T-helper 9 cell (primary cell): Measurements from ENCODE around the gene LCE3B.
"Not testable (repeated sequence)": the region's sequence is repeated elsewhere in the genome, so short reads cannot be mapped to it uniquely, and the experiment has no call there.

ENCODE experiments used
- DNase-seq: peaks from one replicate; pipeline ENCODE4 v3.0.0-alpha.2; 2020
- total RNA-seq, 2 donors: gene quantifications; one replicate each; lab custom pipeline; 2026; lab: John Stamatoyannopoulos, UW

The LCE3B gene, protein sequence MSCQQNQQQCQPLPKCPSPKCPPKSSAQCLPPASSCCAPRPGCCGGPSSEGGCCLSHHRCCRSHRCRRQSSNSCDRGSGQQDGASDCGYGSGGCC
- total RNA-seq = 0 reads per million in 2 donors

DNA sequence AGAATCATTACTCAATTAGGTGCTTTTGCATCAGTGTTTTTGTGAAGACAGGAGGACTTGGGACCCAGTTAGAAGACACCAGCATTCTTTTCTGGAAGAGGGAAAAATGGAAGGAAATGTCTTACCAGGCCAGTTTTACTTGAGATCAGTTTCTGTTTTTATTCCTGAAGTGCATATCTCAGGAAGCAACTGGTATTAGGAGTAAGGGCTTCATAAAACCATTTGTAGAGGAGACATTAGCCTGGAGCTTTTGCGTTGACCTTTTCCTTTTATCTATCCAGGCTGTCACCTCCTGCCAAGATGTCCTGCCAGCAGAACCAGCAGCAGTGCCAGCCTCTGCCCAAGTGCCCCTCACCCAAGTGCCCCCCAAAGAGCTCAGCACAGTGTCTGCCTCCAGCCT lies at the start of gene LCE3B:
TSS of gene LCE3B (plus strand) at position 301 of the 400 bp plus-strand sequence. CDS start at position 301, 0 bp downstream.
- DNase-seq = no peak

DNA sequence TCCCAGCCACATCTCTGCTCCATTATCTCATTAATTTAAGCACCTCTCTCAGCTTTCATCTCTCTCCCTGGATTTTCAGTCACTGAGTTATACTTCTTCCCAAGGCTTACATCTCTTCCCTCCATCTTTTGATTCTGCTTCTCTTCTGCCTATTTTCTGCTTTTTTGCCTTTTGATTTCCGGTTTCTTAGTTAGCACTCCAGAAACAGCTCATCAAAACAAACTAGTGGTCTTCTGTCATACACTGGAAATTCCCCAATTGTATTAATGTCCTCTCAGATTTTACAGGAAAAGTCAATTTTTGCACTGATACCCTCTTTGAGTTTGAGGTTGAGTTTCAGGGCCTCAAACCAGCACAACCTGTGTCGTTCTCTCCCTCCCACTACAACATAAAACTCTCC lies 48.5 kb upstream of the LCE3B start:
- no peak for DNase-seq

DNA sequence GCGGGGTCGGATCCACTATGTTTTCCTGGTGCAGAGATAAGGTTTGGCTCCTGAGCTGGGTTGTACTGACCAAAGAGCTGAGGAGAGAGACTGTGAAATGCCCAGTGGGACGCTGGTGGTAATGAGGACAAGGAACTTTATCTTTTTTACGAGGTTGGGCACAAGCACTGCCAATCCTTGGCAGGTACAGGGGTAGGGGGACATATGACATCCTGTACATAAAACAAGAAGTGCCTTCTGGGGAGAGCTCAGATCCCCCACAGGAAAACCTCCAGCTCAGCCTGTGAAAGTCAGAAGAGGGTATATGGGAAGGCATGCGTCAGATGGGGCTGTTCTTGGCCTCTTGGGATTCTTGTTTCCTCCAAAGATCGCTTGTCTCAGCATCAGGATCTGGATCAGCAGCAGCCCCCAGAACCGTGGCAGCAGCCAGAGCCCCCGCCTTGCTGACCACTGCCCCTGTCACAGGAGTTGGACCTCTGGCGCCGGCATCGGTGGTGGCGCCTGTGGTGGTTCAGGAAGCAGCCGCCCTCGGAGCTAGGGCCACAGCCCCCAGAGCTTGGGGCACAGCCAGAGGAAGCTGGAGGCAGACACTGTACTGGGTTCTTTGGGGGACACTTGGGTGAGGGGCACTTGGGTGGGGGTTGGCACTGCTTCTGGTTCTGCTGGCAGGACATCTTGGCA lies 47.9 kb upstream of the LCE3B start:
- DNase-seq = no peak

DNA sequence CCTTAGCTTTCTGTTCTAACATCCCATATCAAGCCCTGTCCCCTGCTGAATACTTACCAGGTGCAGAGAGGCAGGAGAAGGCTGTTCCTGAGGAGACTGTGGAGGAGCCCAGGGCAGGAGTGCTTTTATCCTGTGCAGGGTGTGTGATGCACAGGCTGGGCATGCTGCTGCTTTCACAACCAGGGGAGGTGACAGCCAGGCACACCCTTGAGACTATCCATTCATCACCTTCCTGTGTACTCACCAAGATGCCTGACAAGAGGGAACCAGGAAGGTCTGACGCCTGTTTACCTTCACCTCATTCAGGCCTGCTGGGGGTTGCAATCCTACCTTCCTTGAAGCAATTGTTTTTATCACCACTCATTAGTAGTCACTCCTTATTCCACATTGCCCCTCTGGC lies 46.9 kb upstream of the LCE3B start, which contains the start of gene LCE3E:
TSS of gene LCE3E (minus strand) at position 100 of the 400 bp plus-strand sequence. CDS start 572 bp downstream, outside the sequence.
- DNase-seq = no peak

DNA sequence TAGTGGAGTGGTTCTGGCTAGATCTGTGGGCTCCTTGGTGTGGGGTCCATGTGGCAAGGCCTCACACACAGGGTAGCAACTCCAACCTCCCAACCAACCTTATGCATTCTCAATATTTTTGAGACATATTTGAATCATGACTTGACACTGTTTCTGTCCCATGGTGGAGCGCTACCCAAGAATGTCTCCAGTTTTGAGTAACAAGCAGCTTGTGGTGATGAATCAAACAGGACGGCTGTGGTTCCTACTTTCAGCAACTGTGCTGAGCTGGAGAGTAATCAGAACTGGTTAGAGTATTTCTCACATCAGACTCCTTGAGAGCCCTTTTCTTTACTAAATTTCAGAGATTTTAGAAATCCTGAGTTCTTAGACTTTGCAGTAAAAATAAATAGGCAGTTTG lies 36.4 kb upstream of the LCE3B start:
- DNase-seq = no peak

DNA sequence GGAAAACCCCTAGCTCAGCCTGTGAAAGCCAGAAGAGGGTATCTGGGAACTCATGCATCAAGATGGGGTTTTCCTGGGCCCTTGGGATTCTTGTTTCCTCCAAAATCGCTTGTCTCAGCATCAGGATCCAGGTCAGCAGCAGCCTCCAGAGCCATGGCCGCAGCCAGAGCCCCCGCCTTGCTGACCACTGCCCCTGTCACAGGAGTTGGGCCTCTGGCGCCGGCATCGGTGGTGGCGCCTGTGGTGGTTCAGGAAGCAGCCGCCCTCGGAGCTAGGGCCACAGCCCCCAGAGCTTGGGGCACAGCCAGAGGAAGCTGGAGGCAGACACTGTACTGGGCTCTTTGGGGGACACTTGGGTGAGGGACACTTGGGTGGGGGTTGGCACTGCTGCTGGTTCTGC lies 34.1 kb upstream of the LCE3B start:
- DNase-seq = not testable (repeated sequence)

DNA sequence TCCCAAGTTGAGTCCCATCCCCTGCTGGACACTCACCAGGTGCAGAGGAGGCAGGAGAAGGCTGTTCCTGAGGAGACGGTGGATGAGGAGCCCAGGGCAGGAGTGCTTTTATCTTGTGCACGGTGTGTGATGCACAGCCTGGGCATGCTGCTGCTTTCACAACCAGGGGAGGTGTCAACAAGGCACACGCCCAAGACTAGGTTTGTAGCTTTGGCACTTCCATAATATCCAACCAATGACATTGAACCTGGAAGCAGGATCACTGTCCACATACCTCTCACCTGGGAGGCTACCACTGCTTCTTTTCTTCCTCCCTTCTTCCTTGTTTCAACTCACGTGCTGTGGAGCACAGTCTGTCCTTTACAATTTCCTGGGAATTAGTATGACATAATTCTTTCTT lies 33.2 kb upstream of the LCE3B start, which contains the start of gene LCE3D:
TSS of gene LCE3D (minus strand) at position 84 of the 400 bp plus-strand sequence. CDS start 580 bp downstream, outside the sequence.
- DNase-seq = no peak

DNA sequence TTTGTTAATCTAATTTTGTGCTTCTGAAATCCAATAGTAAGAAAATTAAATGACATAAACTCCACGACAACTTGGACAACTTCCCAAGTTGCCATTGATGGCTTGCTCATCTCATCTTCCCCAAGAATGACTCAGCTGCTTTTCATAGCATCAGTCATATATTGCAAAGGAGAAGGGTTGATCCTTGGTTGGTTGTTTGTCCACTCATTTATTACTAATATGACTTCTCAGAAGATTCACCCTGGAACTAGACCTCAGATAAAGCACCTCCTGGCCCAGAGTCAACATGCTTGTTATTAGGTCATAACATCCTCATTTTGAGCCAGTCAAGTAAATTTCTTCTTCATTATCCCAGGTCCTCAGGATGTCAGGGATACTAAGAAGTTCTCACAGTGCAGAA lies 31.0 kb upstream of the LCE3B start:
- DNase-seq = no peak

DNA sequence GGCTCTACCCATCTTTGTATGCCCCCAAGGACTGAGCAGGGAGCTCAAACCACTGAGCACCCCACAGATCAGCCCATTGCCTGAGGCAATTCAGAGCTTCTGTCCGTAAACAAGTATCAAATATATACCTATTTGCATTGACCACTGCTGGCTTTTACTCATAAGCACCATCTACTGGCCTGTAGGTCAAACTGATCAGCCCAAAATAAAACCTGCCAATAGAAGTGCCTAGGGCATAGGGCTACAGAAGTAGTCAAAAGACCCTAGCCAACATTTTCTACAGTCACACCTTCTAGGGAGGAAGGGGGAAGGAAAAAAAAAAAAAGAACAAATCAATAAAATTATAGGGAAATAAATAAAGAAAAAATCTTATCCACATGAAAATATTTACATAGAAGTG lies 28.0 kb upstream of the LCE3B start:
- DNase-seq = no peak

DNA sequence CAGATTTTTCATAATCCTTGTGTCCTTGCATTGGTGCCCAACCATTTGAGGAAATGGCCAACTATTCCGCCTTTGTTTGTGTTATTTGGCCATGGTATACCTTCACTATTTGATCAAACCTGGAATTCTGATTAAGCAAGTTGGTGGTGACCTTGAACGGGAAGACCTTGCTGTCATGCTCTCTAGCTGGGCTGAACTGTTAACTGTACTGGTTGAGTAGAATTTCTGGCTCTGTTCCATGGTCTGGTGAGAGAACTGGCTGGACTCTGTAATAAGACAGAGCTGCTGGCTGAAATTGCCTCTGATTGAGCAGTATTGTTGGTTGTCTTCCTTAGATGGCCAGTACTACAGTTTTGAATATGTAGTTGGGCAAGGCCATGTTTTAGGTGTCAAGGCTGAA lies 16.6 kb upstream of the LCE3B start:
- DNase-seq = no peak

DNA sequence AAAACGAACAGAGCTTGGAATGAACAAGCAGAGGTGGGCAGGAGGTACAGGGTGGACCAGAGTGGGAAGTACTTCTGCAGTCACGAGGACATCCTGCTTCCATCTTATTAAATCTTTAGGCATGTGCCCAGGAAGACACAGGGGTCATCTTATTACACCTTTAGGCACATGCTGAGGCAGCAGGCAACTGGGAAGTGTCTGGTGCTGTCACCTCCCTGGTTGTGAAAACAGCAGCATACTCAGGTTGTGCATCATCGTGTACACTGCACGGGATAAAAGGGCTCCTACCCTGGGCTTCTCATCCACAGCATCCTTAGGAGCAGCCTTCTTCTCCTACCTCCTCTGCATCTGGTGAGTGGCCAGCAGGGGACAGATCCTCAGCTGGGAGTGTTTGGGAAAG lies 13.7 kb upstream of the LCE3B start, which contains the start of gene LCE3C:
TSS of gene LCE3C (plus strand) at position 301 of the 400 bp plus-strand sequence. CDS start 498 bp downstream, outside the sequence.
- DNase-seq = no peak

DNA sequence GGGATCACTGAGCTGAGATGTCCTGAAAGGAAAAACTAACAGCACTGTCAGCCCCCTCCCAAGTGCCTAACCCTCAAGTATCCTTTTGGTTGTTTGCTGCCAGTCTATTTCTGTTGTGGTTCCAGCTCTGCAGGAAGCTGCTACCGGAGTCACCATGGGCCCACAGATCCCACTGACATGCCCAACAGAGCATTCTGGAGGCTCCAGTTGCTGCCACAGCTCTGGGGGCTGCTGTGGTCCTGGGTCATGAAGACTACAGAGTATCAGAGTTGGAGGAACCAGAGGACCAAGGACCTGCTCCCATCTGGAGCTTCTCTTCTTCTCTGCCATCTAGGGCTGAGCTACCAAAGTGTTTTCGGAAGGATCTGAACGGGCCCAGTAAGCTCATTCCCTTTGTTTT lies 8.4 kb downstream of the LCE3B start:
- DNase-seq = no peak

DNA sequence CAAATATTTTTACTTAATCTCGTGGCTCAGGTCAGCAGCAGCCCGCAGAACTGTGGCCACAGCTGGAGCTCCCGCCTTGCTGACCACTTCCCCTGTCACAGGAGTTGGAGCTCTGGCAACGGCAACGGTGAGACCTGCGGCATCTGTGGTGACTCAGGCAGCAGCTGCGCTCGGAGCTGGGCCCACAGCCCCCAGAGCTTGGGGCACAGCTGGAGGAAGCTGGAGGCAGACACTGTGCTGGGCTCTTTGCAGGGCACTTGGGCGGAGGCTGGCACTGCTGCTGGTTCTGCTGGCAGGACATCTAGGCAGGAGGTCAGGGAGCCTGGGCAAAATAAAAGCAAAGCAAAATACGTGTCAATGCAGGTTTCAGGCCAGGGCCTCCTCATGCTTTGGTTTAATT lies 9.2 kb downstream of the LCE3B start, which contains the start of gene LCE3A:
TSS of gene LCE3A (minus strand) at position 301 of the 400 bp plus-strand sequence. CDS start at position 301, 0 bp downstream.
- no peak for DNase-seq

DNA sequence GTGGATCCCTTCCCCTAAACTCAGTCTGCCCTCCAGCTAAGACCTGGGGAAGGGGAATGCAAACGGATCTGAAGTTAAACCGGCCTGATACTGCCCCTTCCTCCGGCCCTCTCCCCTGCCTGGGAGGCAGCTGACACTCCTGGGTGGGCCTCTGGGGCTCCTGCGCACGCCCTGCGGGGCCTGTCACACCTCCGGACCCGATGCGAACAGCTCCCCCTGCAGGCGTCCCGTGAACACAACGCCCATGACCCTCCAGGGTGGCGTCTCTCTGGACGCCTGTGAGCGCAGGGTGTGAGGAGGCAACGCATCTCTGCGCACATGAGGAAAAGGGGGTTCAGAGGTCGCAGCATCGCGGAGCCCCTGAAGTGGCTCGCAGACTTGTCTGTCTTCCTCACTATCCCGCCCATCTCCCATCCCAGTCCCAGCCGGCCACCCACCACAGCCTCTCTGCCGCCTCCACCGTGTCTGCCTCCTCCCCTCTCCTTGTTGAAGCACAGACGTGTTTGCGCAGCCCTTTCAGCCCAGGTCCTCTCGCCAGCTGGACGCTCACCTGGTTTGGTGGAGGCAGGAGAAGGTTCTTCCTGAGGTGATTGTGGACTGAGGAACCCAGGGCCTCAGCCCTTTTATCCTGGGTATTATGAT lies 9.7 kb downstream of the LCE3B start:
- DNase-seq = no peak

DNA sequence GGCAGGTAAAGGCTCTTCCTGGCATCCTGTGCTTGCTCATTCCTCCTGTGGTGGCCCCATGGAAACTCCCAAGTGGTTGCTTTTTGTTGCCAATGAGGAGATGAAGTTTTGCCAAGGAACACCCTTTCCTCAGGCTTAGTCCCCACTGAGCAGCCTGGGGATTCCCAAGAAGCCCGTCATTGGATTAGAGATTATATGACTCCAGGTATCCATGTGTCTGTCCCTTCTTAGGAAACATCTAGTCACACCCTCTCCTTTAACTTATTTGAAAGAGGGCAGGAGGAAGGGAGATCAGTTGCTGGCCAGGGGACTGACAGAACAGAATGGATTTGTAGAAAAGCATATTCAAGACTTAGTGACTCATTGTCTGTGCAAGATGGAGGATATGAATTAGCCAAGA lies 13.1 kb downstream of the LCE3B start:
- no peak for DNase-seq

DNA sequence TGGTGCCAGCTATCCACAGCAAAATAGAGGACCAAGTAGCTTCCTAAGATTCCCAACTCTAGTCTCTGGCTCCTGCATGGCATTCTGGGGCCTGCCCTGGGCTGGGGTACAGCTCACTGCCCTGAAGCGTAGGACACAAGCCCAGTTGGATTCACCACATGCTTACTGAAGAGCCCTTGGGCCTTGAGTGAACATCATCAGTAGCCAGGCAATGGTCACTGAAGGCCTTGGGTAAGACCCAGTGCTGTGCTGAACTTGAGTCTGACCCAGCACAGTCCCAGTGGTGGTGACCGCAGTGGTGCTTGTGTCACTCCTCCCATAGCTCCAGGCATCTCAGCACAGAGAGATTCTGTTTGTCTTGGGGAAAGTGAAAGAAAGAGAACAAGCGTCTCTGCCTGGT lies 17.0 kb downstream of the LCE3B start:
- DNase-seq = no peak

DNA sequence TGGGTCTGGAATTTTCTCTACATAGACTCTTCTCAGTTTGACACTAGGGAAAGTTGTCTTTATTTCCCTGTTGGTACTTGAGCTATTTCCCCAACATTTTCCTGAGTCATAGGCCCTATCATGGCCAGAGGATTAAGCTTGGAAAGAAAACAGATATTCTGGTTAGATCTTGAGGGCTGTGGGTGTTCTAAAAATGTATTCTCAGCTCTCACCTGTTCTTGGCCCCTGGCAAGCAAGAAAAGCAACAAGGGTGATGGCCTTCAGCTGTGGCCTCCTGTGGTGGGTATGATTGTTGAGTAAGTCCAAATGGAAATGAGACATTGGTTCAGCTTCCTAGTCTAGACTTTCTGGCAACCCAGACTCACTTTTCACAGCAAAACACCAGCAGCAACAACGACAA lies 26.7 kb downstream of the LCE3B start:
- DNase-seq = no peak

DNA sequence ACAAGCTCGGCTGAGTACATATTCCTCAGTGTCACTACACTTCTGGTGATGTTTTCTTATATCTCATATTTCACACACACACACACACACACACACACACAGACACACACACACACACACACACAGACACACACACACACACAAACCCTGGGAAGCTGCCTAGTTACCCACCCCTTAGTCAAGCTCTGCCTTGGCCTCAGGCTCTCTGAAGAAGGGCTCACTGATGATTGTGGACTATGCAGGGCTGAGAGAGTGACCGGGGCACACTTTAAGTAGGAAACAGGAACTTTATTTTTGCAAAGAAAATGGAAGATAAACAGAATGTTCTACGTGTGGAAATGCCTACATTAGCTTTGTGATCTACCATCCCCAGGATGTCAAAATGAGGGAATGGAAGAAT lies 30.3 kb downstream of the LCE3B start:
- no peak for DNase-seq

DNA sequence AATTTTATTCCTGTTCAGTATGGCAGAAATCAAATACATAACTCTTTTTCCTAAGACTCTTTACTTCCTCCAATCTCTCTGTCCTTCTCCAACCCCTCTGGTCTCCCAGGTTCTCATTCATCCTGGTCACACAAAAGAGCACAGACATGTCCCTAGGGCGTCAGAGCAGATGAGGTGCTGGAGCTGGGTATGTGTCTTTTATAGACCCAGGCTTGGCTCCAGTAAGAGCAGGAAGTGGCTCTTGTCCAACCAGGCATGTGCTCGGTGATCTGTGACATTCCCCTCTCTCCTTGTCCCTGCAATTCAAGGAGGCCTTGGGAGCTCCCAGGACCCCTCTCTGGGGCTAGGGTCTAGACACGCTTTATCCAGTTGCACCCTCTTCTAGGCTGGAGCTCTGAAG lies 31.5 kb downstream of the LCE3B start:
- no peak for DNase-seq

DNA sequence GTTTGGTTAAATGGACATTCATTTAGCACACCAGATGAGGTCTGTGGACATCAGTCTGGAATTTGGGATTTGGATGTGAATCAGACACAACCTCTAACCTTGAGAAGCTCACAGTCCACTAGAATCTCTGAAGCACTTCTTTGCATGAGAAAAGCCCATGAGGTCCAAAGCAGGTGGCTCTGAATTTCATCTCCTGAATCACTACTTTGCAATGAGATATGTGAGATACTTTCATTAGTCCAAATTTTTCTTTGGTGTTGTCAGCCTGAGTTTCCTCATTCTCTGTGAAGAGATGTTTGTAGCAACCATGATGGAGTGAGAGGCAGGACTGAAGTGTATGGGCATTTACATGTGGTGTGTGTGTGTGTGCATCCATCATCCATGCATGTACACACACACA lies 33.0 kb downstream of the LCE3B start:
- no peak for DNase-seq

DNA sequence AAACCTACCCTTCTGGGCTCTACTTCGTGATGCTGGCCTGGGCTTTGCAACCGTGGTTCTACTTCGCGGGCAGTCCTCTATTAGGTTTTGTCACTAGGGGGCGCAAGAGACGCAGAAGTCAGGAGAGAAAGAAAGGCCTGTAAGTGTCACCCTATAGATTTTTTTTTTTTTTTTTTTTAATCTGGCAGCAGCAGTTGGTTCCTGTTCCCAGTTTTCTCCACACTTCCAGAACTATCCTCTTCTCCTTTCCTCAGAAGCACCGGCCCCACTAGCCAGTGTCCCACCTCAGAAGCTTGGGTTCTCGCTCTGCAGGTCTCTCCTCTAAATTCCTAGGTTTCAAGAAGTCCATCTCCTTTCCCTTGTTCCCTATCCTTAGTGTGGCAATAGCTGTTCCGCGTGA lies 40.5 kb downstream of the LCE3B start:
- DNase-seq = peak; percentile 23

DNA sequence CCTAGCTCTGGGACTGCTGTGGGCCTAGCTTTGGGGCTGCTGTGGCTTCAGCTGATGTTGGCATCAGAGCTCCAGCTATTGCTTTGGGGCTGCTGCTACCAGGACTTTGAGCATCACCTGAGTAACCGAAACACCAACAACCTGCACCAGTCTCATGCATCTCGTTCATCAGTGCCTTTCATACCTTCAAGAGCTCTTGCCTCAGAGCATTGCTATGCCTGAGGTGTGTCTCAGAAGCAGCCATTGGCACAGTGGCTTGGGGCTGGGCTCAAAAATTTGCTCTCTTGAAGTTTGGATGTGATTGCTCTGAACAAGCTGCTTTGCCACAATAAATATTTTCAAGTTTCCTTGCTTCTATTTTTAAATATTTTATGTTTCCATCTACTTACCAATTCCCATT lies 42.8 kb downstream of the LCE3B start:
- no peak for DNase-seq

DNA sequence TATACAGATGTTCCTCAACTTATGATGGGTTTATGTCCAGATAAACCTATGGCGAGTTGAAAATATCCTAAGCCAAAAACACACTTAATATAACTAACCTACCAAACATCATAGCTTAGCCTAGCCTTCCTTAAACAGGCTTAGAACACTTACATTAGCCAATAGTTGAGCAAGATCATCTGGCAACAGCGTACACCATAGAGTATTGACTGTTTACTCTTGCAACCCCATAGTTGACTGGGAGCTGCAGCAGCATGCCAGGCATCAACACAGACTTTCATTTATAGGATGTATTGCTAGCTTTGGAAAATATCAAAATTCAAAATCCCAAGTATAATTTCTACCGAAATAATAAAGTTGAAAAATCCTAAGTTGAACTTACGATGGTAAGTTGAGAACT lies 44.1 kb downstream of the LCE3B start:
- DNase-seq = no peak

DNA sequence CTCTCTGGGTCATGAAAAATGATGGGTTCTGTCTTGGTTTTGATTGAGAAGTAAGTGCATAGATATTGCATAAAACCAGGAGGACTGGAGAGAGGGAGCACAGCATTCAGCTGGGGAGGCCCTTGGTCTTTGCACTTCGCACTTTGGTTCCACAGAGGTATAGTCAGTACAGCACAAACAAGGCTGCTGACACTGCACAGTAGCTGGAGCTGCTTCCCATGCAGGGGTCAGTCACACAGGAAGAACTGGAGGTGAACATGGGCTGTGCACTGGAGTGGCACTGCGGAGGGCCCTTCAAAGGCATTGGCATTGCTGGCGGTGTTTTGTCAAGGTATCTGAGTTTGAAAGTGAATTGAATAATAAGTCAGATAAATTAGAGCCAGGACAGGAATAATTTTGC lies 45.0 kb downstream of the LCE3B start:
- no peak for DNase-seq
